Transverse colon (tissue), 4 donors: ENCODE results near the gene RET. TPM values are rescaled to one million over a fixed set of nuclear protein-coding genes. Genes with fewer than 3 reads are reported as not detected.

Source experiments
- DNase-seq: peaks from one replicate; pipeline ENCODE4 v3.0.0-alpha.2; 2019
- H3K27ac ChIP-seq, 4 donors: fragments of 200-600 bp; sonication (generic); 2 replicates each; pipeline ENCODE4 v1.5.1; 2016 to 2018; ENCODE audit warnings: inconsistent platforms in 4 of 4
- H3K27me3 ChIP-seq: fragments of 200-600 bp; sonication (generic); 2 replicates; pipeline ENCODE4 v1.5.1; 2017; ENCODE audit warnings: inconsistent platforms
- H3K36me3 ChIP-seq, 4 donors: fragments of 200-600 bp; sonication (generic); 2 replicates each; pipeline ENCODE4 v1.5.1; 2017 to 2019; ENCODE audit warnings: inconsistent platforms in 4 of 4
- H3K4me1 ChIP-seq, 4 donors: fragments of 200-600 bp; sonication (generic); 2 replicates each; pipeline ENCODE4 v1.5.1; 2017 to 2020; ENCODE audit warnings: inconsistent platforms in 4 of 4
- H3K4me3 ChIP-seq, 4 donors: fragments of 200-600 bp; sonication (generic); 1 replicate in 1 of 4; 2 replicates in 3 of 4; pipeline versions ENCODE4 v1.5.1 to v1.6.1; 2017 to 2019; ENCODE audit warnings: inconsistent platforms in 4 of 4
- H3K9me3 ChIP-seq, 2 donors: fragments of 200-600 bp; sonication (generic); 2 replicates each; pipeline ENCODE4 v1.5.1; 2017 to 2019; ENCODE audit warnings: inconsistent platforms in 2 of 2
- CTCF ChIP-seq, 5 experiments: fragments of 200-600 bp in 3 of 5; fragments of 450-650 bp in 2 of 5; sonication (generic) in 3 of 5; IDR thresholded peaks; 1 replicate in 2 of 5; 2 replicates in 3 of 5; pipeline ENCODE4 v1.5.1; 2016 to 2017; ENCODE audit warnings: antibody characterized with exemption in 5 of 5, inconsistent platforms in 3 of 5, mild to moderate bottlenecking in 2 of 5, moderate library complexity in 1 of 5
- EP300 ChIP-seq: sonication (generic); formaldehyde crosslinking; IDR thresholded peaks from one replicate; pipeline ENCODE4 v1.6.1; 2017; ENCODE audit warnings: antibody characterized with exemption, low read depth
- POLR2A ChIP-seq: fragments of 450-650 bp; IDR thresholded peaks from one replicate; pipeline ENCODE4 v1.6.1; 2016; ENCODE audit warnings: antibody characterized with exemption, mild to moderate bottlenecking, moderate library complexity
- POLR2AphosphoS5 ChIP-seq, 3 donors: sonication (generic); formaldehyde crosslinking; IDR thresholded peaks; one replicate each; pipeline ENCODE4 v1.6.1; 2016; ENCODE audit warnings: antibody characterized with exemption in 3 of 3
- WGBS, 2 donors: methylation state at CpG; one replicate each; pipeline ENCODE4 v1.1.5; 2018; ENCODE audit warnings: low coverage in 1 of 2; 5-methylcytosine and 5-hydroxymethylcytosine counted together
- in situ Hi-C, 4 donors: fragments of 200-750 bp; cut with MboI; loops; one replicate each; pipeline versions ENCODE4 v1.15.0 to v1.15.1; 2017; ENCODE audit warnings: low sequenced_read_pairs in 3 of 4, low pct_ligation_motif_present in 1 of 4, low pct_unique_long_range_greater_than_20kb in 1 of 4
- intact Hi-C: fragments of 100-400 bp; cut with DNase I; formaldehyde crosslinking; loops from one replicate; pipeline ENCODE4 v1.15.1; 2023; ENCODE audit warnings: low total_unique reads
- total RNA-seq, 4 donors: library from RNA; depleted of rRNA; stranded (reverse); fragments of >200 nt; gene quantifications; one replicate each; pipeline ENCODE4 v1.1.0, GENCODE V29; 2016

The RET gene
- total RNA-seq, 4 donors from 2014 or later = 0.37 to 5.6 (median 1.4) TPM

- 68% methylated on average over 4 of the region's 4 CpGs; no CpG with 5 or more reads in 1 of the 2 donors for WGBS, 2 donors
- peaks cover 25% of the 10 kb centered on the region for H3K27me3 ChIP-seq
- no peaks in the 10 kb centered on the region for H3K9me3 ChIP-seq
- H3K4me3 ChIP-seq = no peak overlapping the region
- in situ Hi-C loops = loop anchor here in 1 of 4 donors (25.0 kb wide), 1 partner anchor 220 kb away; no protein-coding TSS in a partner anchor
- no peak for TF ChIP-seq POLR2A
- TF ChIP-seq POLR2AphosphoS5 (IDR thresholded peaks at IDR 0.05) = peak in 1 of 3 donors; percentile 40
- no peak overlapping the region for H3K27ac ChIP-seq
- H3K4me1 ChIP-seq = peaks cover 0 to 7% (median 6%) of the 10 kb centered on the region in 4 donors
- DNase-seq = no peak
- no peaks in the 10 kb centered on the region for H3K36me3 ChIP-seq
- intact Hi-C loops = no loop called here
Observed at GRCh38 chr10:43082087-43082486, 5.2 kb downstream of the RET start.

GRCh38 chr10:43082746-43083145, 5.9 kb downstream of the RET start:
- TF ChIP-seq POLR2A (no peak), CTCF (IDR thresholded peaks at IDR 0.05) (no peak), EP300 (no peak), POLR2AphosphoS5 (IDR thresholded peaks at IDR 0.05) (no peak)
- no peak for DNase-seq
- intact Hi-C loops = no loop called here
- Histone ChIP-seq H3K27ac (no peak overlapping the region), H3K4me1 (peaks cover 0 to 2% (median 2%) of the 10 kb centered on the region in 4 donors), H3K27me3 (peaks cover 20% of the 10 kb centered on the region), H3K9me3 (no peaks in the 10 kb centered on the region), H3K36me3 (no peaks in the 10 kb centered on the region), H3K4me3 (no peak overlapping the region)
- in situ Hi-C loops = loop anchor here in 1 of 4 donors (25.0 kb wide), 1 partner anchor 220 kb away; no protein-coding TSS in a partner anchor
- 39 to 80% methylated on average over 1 to 7 of the region's 7 CpGs for WGBS, 2 donors

GRCh38 chr10:43083764-43084163, 6.9 kb downstream of the RET start:
- DNase-seq = no peak
- no peak overlapping the region for H3K27ac ChIP-seq
- no peaks in the 10 kb centered on the region for H3K9me3 ChIP-seq
- peaks cover 10% of the 10 kb centered on the region for H3K27me3 ChIP-seq
- WGBS, 2 donors = 31 to 32% methylated on average over 4 to 5 of the region's 5 CpGs
- in situ Hi-C loops = loop anchor here in 1 of 4 donors (25.0 kb wide), 1 partner anchor 221 kb away; no protein-coding TSS in a partner anchor
- no peaks in the 10 kb centered on the region for H3K4me1 ChIP-seq
- no peak for TF ChIP-seq EP300
- TF ChIP-seq POLR2A = no peak
- no peaks in the 10 kb centered on the region for H3K36me3 ChIP-seq
- H3K4me3 ChIP-seq = no peak overlapping the region
- intact Hi-C loops = no loop called here

- no peaks in the 10 kb centered on the region for H3K36me3 ChIP-seq
- in situ Hi-C loops = loop anchor here in 1 of 4 donors (25.0 kb wide), 1 partner anchor 223 kb away; no protein-coding TSS in a partner anchor
- no peak overlapping the region for H3K27ac ChIP-seq
- 85 to 100% methylated on average over 1 to 9 of the region's 9 CpGs for WGBS, 2 donors
- no peak overlapping the region for H3K4me3 ChIP-seq
- no peaks in the 10 kb centered on the region for H3K9me3 ChIP-seq
- no peak for TF ChIP-seq POLR2A
- no peak for TF ChIP-seq EP300
- TF ChIP-seq CTCF (IDR thresholded peaks at IDR 0.05) = no peak
- TF ChIP-seq POLR2AphosphoS5 (IDR thresholded peaks at IDR 0.05) = no peak
- no peaks in the 10 kb centered on the region for H3K4me1 ChIP-seq
- no peaks in the 10 kb centered on the region for H3K27me3 ChIP-seq
- no peak for DNase-seq
- intact Hi-C loops = no loop called here
Observed at GRCh38 chr10:43084812-43085211, 7.9 kb downstream of the RET start.

GRCh38 chr10:43086321-43086942, 9.6 kb downstream of the RET start:
- TF ChIP-seq EP300 = no peak
- no peak for TF ChIP-seq CTCF (IDR thresholded peaks at IDR 0.05)
- no peak for TF ChIP-seq POLR2AphosphoS5 (IDR thresholded peaks at IDR 0.05)
- no peak for TF ChIP-seq POLR2A
- no peaks in the 10 kb centered on the region for H3K4me1 ChIP-seq
- H3K27ac ChIP-seq = no peak overlapping the region
- no peak overlapping the region for H3K4me3 ChIP-seq
- H3K36me3 ChIP-seq = no peaks in the 10 kb centered on the region
- DNase-seq = no peak
- no peaks in the 10 kb centered on the region for H3K27me3 ChIP-seq
- WGBS, 2 donors = 84% methylated on average over 7 of the region's 7 CpGs; no CpG with 5 or more reads in 1 of the 2 donors
- in situ Hi-C loops = loop anchor here in 1 of 4 donors (25.0 kb wide), 1 partner anchor 224 kb away; no protein-coding TSS in a partner anchor
- H3K9me3 ChIP-seq = no peaks in the 10 kb centered on the region
- intact Hi-C loops = no loop called here
